ENCODE results near the gene SDR42E2. TPM values are rescaled to one million over a fixed set of nuclear protein-coding genes. Genes with fewer than 3 reads are reported as not detected.
A peak's percentile ranks its signal among the peaks of the same experiment; 100 is the strongest.

SDR42E2 gene
- total and polyA plus RNA-seq, 4 donors = 0.07 TPM; not detected in 3

- H3K4me3 ChIP-seq (ENCODE audit: low read depth in 1 of 3, low read length in 3 of 3) = no peak overlapping the region
- 38% methylated on average over 6 of the region's 6 CpGs for WGBS
- peak overlapping the region in 1 of 2 donors; percentile 84 for H3K27ac ChIP-seq (ENCODE audit: low read depth in 1 of 2, low read length in 2 of 2)
- no peak overlapping the region for H3K9ac ChIP-seq (ENCODE audit: low read depth in 1 of 2, low read length in 2 of 2)
- no peak for DNase-seq (ENCODE audit: low spot score)
- TF ChIP-seq ZBTB33 (IDR thresholded peaks at IDR 0.05) = no peak
- no peak for TF ChIP-seq RAD21 (IDR thresholded peaks at IDR 0.05)
- no peak for TF ChIP-seq GABPA (IDR thresholded peaks at IDR 0.05 in 1 of 2, conservative IDR thresholded peaks at IDR 0.05 in 1 of 2)
- no peak for TF ChIP-seq ATF3 (IDR thresholded peaks at IDR 0.05)
- no peak for TF ChIP-seq MAX (IDR thresholded peaks at IDR 0.05)
- TF ChIP-seq REST (IDR thresholded peaks at IDR 0.05) = no peak
- TF ChIP-seq CTCF (IDR thresholded peaks at IDR 0.05; ENCODE audit: low read depth, low read length, missing input control) = no peak
- TF ChIP-seq NR2F2 (IDR thresholded peaks at IDR 0.05) = no peak
- no peak for TF ChIP-seq FOXA1 (IDR thresholded peaks at IDR 0.05)
- no peak for TF ChIP-seq HNF4G (IDR thresholded peaks at IDR 0.05)
- no peak for TF ChIP-seq EGR1 (IDR thresholded peaks at IDR 0.05; ENCODE audit: low read depth in 2 of 2)
- no peak for TF ChIP-seq RXRA (IDR thresholded peaks at IDR 0.05)
- TF ChIP-seq SP1 (IDR thresholded peaks at IDR 0.05) = no peak
- TF ChIP-seq HNF4A (conservative IDR thresholded peaks at IDR 0.05) = no peak
- no peak for TF ChIP-seq YY1 (IDR thresholded peaks at IDR 0.05)
- TF ChIP-seq JUND (IDR thresholded peaks at IDR 0.05) = no peak
- no peak for TF ChIP-seq FOXA2 (IDR thresholded peaks at IDR 0.05)
- H3K9me3 ChIP-seq (ENCODE audit: control insufficient read depth in 4 of 4, low read length in 3 of 4) = no peaks in the 10 kb centered on the region
- H3K36me3 ChIP-seq (ENCODE audit: control insufficient read depth in 4 of 4, insufficient read depth in 3 of 4, low read depth in 1 of 4, low read length in 3 of 4) = peaks cover 0 to 6% (median 3%) of the 10 kb centered on the region in 4 donors
- no peaks in the 10 kb centered on the region for H3K27me3 ChIP-seq (ENCODE audit: control insufficient read depth in 4 of 4, insufficient read depth in 4 of 4, low read length in 3 of 4)
- peaks cover 2 to 14% (median 11%) of the 10 kb centered on the region in 4 donors for H3K4me1 ChIP-seq (ENCODE audit: control insufficient read depth in 4 of 4, insufficient read depth in 4 of 4, low read length in 3 of 4)
These were observed 70.7 kb downstream of the SDR42E2 start for GRCh38 chr16:22233037-22233372.
